Endodermal cell (in vitro differentiated cells): ENCODE data around the gene FGR. TPM values are rescaled to one million over a fixed set of nuclear protein-coding genes. Genes with fewer than 3 reads are reported as not detected.

Source experiments
- DNase-seq: peaks from one replicate; pipeline ENCODE4 v3.0.0-alpha.2; 2017
- H3K27ac ChIP-seq: 2 replicates; pipeline ENCODE4 v1.5.1; 2013; ENCODE audit warnings: mild to moderate bottlenecking, low read depth, low read length, moderate library complexity
- H3K27me3 ChIP-seq: 2 replicates; pipeline ENCODE4 v1.6.1; 2013; ENCODE audit warnings: mild to moderate bottlenecking, low read length, moderate library complexity; ENCODE audit not compliant: insufficient read depth, control insufficient read depth, poor library complexity, severe bottlenecking
- H3K36me3 ChIP-seq: 2 replicates; pipeline ENCODE4 v1.7.0; 2013; ENCODE audit warnings: mild to moderate bottlenecking, low read length, moderate library complexity; ENCODE audit not compliant: control insufficient read depth, insufficient read depth
- H3K4me1 ChIP-seq: one replicate; pipeline ENCODE4 v1.7.0; 2013; ENCODE audit warnings: low read length; ENCODE audit not compliant: control insufficient read depth, insufficient read depth
- H3K4me3 ChIP-seq: 2 replicates; pipeline ENCODE4 v1.5.1; 2013; ENCODE audit warnings: mild to moderate bottlenecking, low read length, moderate library complexity
- H3K9ac ChIP-seq: 2 replicates; pipeline ENCODE4 v1.6.1; 2013; ENCODE audit warnings: mild to moderate bottlenecking, low read length, moderate library complexity; ENCODE audit not compliant: poor library complexity, severe bottlenecking; ENCODE audit errors: extremely low read depth
- H3K9me3 ChIP-seq: 2 replicates; pipeline ENCODE4 v1.6.1; 2013; ENCODE audit warnings: mild to moderate bottlenecking, low read length, moderate library complexity; ENCODE audit not compliant: control insufficient read depth
- H3K27ac Mint-ChIP-seq: 2 replicates; pipeline ENCODE4 v1.8.0; 2020; ENCODE audit warnings: mixed read lengths
- H3K27me3 Mint-ChIP-seq: 2 replicates; pipeline ENCODE4 v1.8.0; 2021; ENCODE audit warnings: mild to moderate bottlenecking, mixed read lengths; ENCODE audit not compliant: insufficient read depth
- H3K36me3 Mint-ChIP-seq: 2 replicates; pipeline ENCODE4 v1.8.0; 2020; ENCODE audit warnings: low read depth, mixed read lengths
- H3K4me1 Mint-ChIP-seq: 2 replicates; pipeline ENCODE4 v1.8.0; 2020; ENCODE audit warnings: mixed read lengths
- H3K4me3 Mint-ChIP-seq: 2 replicates; pipeline ENCODE4 v1.8.0; 2020; ENCODE audit warnings: mild to moderate bottlenecking, moderate library complexity, mixed read lengths
- H3K9me3 Mint-ChIP-seq: 2 replicates; pipeline ENCODE4 v1.8.0; 2020; ENCODE audit warnings: mild to moderate bottlenecking, mixed read lengths
- WGBS, 2 experiments: methylation state at CpG; one replicate each; pipeline versions ENCODE4 v1.1.5 to v1.1.7; 2013; ENCODE audit warnings: missing lambda C conversion rate in 2 of 2, mixed read lengths in 1 of 2; ENCODE audit not compliant: insufficient coverage in 1 of 2, insufficient read length in 1 of 2; 5-methylcytosine and 5-hydroxymethylcytosine counted together
- total RNA-seq, 2 donors: library from RNA; stranded (reverse); fragmentation: NEBNext Ultra II Directional in 1 of 2; extraction: Animal tissue kit (Norgen Biotek cat#: 25700) in 1 of 2; gene quantifications; 2 replicates in 1 of 2; 3 replicates in 1 of 2; pipeline ENCODE4 v1.2.1, GENCODE V29; 2021
- TF ChIP-seq, protein P1 (sequence below): fragments of 200-600 bp; sonication (generic); conservative IDR thresholded peaks from 2 replicates; pipeline ENCODE4 v1.5.0; 2021; ENCODE audit warnings: antibody characterized with exemption, mild to moderate bottlenecking

The FGR gene
- total RNA-seq, 2 donors from 2014 or later = not detected

- DNase-seq = peak; percentile 91
- no peak overlapping the region for H3K9ac ChIP-seq
- Mint-ChIP-seq H3K9me3 (no peaks in the 10 kb centered on the region), H3K4me3 (peak overlapping the region; percentile 90), H3K4me1 (peaks cover 40% of the 10 kb centered on the region), H3K36me3 (no peaks in the 10 kb centered on the region), H3K27me3 (no peaks in the 10 kb centered on the region), H3K27ac (peak overlapping the region; percentile 81)
- TF ChIP-seq, protein P1, sequence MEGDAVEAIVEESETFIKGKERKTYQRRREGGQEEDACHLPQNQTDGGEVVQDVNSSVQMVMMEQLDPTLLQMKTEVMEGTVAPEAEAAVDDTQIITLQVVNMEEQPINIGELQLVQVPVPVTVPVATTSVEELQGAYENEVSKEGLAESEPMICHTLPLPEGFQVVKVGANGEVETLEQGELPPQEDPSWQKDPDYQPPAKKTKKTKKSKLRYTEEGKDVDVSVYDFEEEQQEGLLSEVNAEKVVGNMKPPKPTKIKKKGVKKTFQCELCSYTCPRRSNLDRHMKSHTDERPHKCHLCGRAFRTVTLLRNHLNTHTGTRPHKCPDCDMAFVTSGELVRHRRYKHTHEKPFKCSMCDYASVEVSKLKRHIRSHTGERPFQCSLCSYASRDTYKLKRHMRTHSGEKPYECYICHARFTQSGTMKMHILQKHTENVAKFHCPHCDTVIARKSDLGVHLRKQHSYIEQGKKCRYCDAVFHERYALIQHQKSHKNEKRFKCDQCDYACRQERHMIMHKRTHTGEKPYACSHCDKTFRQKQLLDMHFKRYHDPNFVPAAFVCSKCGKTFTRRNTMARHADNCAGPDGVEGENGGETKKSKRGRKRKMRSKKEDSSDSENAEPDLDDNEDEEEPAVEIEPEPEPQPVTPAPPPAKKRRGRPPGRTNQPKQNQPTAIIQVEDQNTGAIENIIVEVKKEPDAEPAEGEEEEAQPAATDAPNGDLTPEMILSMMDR = peak; percentile 95
- WGBS, 2 experiments = 0 to 9% methylated on average over 4 to 11 of the region's 11 CpGs
- H3K4me1 ChIP-seq = peaks cover 8% of the 10 kb centered on the region
- no peaks in the 10 kb centered on the region for H3K36me3 ChIP-seq
- H3K4me3 ChIP-seq = peak overlapping the region; percentile 24
- H3K27me3 ChIP-seq = no peaks in the 10 kb centered on the region
- no peak overlapping the region for H3K27ac ChIP-seq
- no peaks in the 10 kb centered on the region for H3K9me3 ChIP-seq
Measured at GRCh38 chr1:27605796-27606707, 28.9 kb downstream of the FGR start.

GRCh38 chr1:27605300-27605766 is 29.7 kb downstream of the FGR start:
- Histone ChIP-seq H3K9me3 (no peaks in the 10 kb centered on the region), H3K27ac (no peak overlapping the region), H3K4me1 (peaks cover 8% of the 10 kb centered on the region), H3K9ac (no peak overlapping the region), H3K27me3 (no peaks in the 10 kb centered on the region), H3K36me3 (no peaks in the 10 kb centered on the region), H3K4me3 (no peak overlapping the region)
- 92 to 98% methylated on average over 6 to 7 of the region's 7 CpGs for WGBS, 2 experiments
- Mint-ChIP-seq H3K4me3 (peak overlapping the region; percentile 90), H3K4me1 (peaks cover 47% of the 10 kb centered on the region), H3K9me3 (no peaks in the 10 kb centered on the region), H3K27me3 (no peaks in the 10 kb centered on the region), H3K27ac (no peak overlapping the region), H3K36me3 (no peaks in the 10 kb centered on the region)
- TF ChIP-seq, protein P1 = no peak
- no peak for DNase-seq

GRCh38 chr1:27604579-27605299 is 30.2 kb downstream of the FGR start:
- Mint-ChIP-seq H3K27ac (peak overlapping the region; percentile 60), H3K4me1 (peaks cover 53% of the 10 kb centered on the region), H3K4me3 (peak overlapping the region; percentile 90), H3K9me3 (no peaks in the 10 kb centered on the region), H3K27me3 (no peaks in the 10 kb centered on the region), H3K36me3 (no peaks in the 10 kb centered on the region)
- DNase-seq = peak; percentile 82
- 18 to 31% methylated on average over 10 to 21 of the region's 21 CpGs for WGBS, 2 experiments
- Histone ChIP-seq H3K9ac (no peak overlapping the region), H3K36me3 (no peaks in the 10 kb centered on the region), H3K4me3 (peak overlapping the region; percentile 81), H3K9me3 (no peaks in the 10 kb centered on the region), H3K27me3 (no peaks in the 10 kb centered on the region), H3K27ac (no peak overlapping the region), H3K4me1 (peaks cover 8% of the 10 kb centered on the region)
- TF ChIP-seq, protein P1 = no peak
